Activated T-cell treated with anti-CD3 and anti-CD28 coated beads, Interleukin-2, amount 50 U/mL, for 24 hours (primary cell): Measurements from ENCODE around the gene SEC31A.
"Not testable (repeated sequence)": the region's sequence is repeated elsewhere in the genome, so short reads cannot be mapped to it uniquely, and the experiment has no call there.

Experiments used
- DNase-seq: peaks from one replicate; pipeline ENCODE4 v3.0.0-alpha.2; 2020
- H3K27ac Mint-ChIP-seq: 2 replicates; pipeline ENCODE4 v1.8.0; 2020; ENCODE audit warnings: mild to moderate bottlenecking, mixed read lengths
- H3K27me3 Mint-ChIP-seq: 2 replicates; pipeline ENCODE4 v1.8.0; 2020; ENCODE audit warnings: mixed read lengths
- H3K36me3 Mint-ChIP-seq: 2 replicates; pipeline ENCODE4 v1.8.0; 2020; ENCODE audit warnings: low read depth, mixed read lengths
- H3K4me1 Mint-ChIP-seq: 2 replicates; pipeline ENCODE4 v1.8.0; 2020; ENCODE audit warnings: low read depth, mixed read lengths
- H3K4me3 Mint-ChIP-seq: 2 replicates; pipeline ENCODE4 v1.8.0; 2020; ENCODE audit warnings: mild to moderate bottlenecking, moderate library complexity, mixed read lengths
- H3K9me3 Mint-ChIP-seq: 2 replicates; pipeline ENCODE4 v1.8.0; 2020; ENCODE audit warnings: mixed read lengths

The SEC31A gene

GRCh38 chr4:82866706-82867385, 24.1 kb downstream of the SEC31A start:
- H3K27ac Mint-ChIP-seq, result peak overlapping the region; percentile 71
- H3K27me3 Mint-ChIP-seq, result no peaks in the 10 kb centered on the region
- H3K4me1 Mint-ChIP-seq, result peaks cover 28% of the 10 kb centered on the region
- no peak overlapping the region for H3K4me3 Mint-ChIP-seq
- H3K9me3 Mint-ChIP-seq, result no peaks in the 10 kb centered on the region
- no peak for DNase-seq
- peaks cover 84% of the 10 kb centered on the region for H3K36me3 Mint-ChIP-seq

GRCh38 chr4:82866033-82866432, 24.9 kb downstream of the SEC31A start:
- Mint-ChIP-seq H3K27ac (peak overlapping the region; percentile 74), H3K36me3 (peaks cover 85% of the 10 kb centered on the region), H3K4me1 (peaks cover 28% of the 10 kb centered on the region)
- not testable (repeated sequence) for H3K4me3 Mint-ChIP-seq, DNase-seq, H3K9me3 Mint-ChIP-seq, H3K27me3 Mint-ChIP-seq

- Mint-ChIP-seq H3K9me3 (no peaks in the 10 kb centered on the region), H3K4me1 (peaks cover 28% of the 10 kb centered on the region), H3K36me3 (peaks cover 84% of the 10 kb centered on the region), H3K27ac (peak overlapping the region; percentile 70), H3K27me3 (no peaks in the 10 kb centered on the region), H3K4me3 (peak overlapping the region; percentile 2)
- DNase-seq, result no peak
Measured at GRCh38 chr4:82865592-82865991, 25.4 kb downstream of the SEC31A start.

GRCh38 chr4:82864336-82864979, 26.5 kb downstream of the SEC31A start:
- Mint-ChIP-seq H3K4me3 (peak overlapping the region; percentile 47), H3K27me3 (no peaks in the 10 kb centered on the region), H3K27ac (peak overlapping the region; percentile 91), H3K4me1 (peaks cover 28% of the 10 kb centered on the region), H3K36me3 (peaks cover 79% of the 10 kb centered on the region), H3K9me3 (no peaks in the 10 kb centered on the region)
- no peak for DNase-seq

GRCh38 chr4:82861529-82861928, 29.4 kb downstream of the SEC31A start:
- DNase-seq, result no peak
- H3K27me3 Mint-ChIP-seq, result no peaks in the 10 kb centered on the region
- peaks cover 22% of the 10 kb centered on the region for H3K4me1 Mint-ChIP-seq
- no peak overlapping the region for H3K4me3 Mint-ChIP-seq
- no peak overlapping the region for H3K27ac Mint-ChIP-seq
- peaks cover 71% of the 10 kb centered on the region for H3K36me3 Mint-ChIP-seq
- H3K9me3 Mint-ChIP-seq, result no peaks in the 10 kb centered on the region

- DNase-seq, H3K4me3 Mint-ChIP-seq, H3K9me3 Mint-ChIP-seq, H3K27me3 Mint-ChIP-seq, H3K27ac Mint-ChIP-seq: not testable (repeated sequence)
- Mint-ChIP-seq H3K36me3 (peaks cover 68% of the 10 kb centered on the region), H3K4me1 (peaks cover 14% of the 10 kb centered on the region)
Measured at GRCh38 chr4:82860487-82860886, 30.5 kb downstream of the SEC31A start.

GRCh38 chr4:82852751-82853285, 38.1 kb downstream of the SEC31A start:
- no peaks in the 10 kb centered on the region for H3K9me3 Mint-ChIP-seq
- H3K36me3 Mint-ChIP-seq, result peaks cover 83% of the 10 kb centered on the region
- peak overlapping the region; percentile 3 for H3K27ac Mint-ChIP-seq
- H3K4me1 Mint-ChIP-seq, result peaks cover 4% of the 10 kb centered on the region
- no peak overlapping the region for H3K4me3 Mint-ChIP-seq
- DNase-seq, result no peak
- H3K27me3 Mint-ChIP-seq, result no peaks in the 10 kb centered on the region

- peak overlapping the region; percentile 42 for H3K27ac Mint-ChIP-seq
- DNase-seq, result no peak
- H3K9me3 Mint-ChIP-seq, result no peaks in the 10 kb centered on the region
- no peak overlapping the region for H3K4me3 Mint-ChIP-seq
- peaks cover 4% of the 10 kb centered on the region for H3K4me1 Mint-ChIP-seq
- peaks cover 83% of the 10 kb centered on the region for H3K36me3 Mint-ChIP-seq
- no peaks in the 10 kb centered on the region for H3K27me3 Mint-ChIP-seq
Measured at GRCh38 chr4:82851885-82852750, 38.8 kb downstream of the SEC31A start.

GRCh38 chr4:82851318-82851717, 39.6 kb downstream of the SEC31A start:
- Mint-ChIP-seq H3K4me3 (no peak overlapping the region), H3K27ac (no peak overlapping the region), H3K4me1 (peaks cover 5% of the 10 kb centered on the region), H3K27me3 (no peaks in the 10 kb centered on the region), H3K36me3 (peaks cover 87% of the 10 kb centered on the region), H3K9me3 (no peaks in the 10 kb centered on the region)
- no peak for DNase-seq

- peaks cover 88% of the 10 kb centered on the region for H3K36me3 Mint-ChIP-seq
- no peak for DNase-seq
- peaks cover 6% of the 10 kb centered on the region for H3K4me1 Mint-ChIP-seq
Measured at GRCh38 chr4:82850684-82851083, 40.3 kb downstream of the SEC31A start.

GRCh38 chr4:82848706-82849105, 42.2 kb downstream of the SEC31A start:
- Mint-ChIP-seq H3K9me3 (no peaks in the 10 kb centered on the region), H3K36me3 (peaks cover 92% of the 10 kb centered on the region), H3K4me3 (no peak overlapping the region), H3K27ac (no peak overlapping the region), H3K27me3 (no peaks in the 10 kb centered on the region), H3K4me1 (peaks cover 6% of the 10 kb centered on the region)
- no peak for DNase-seq

More at GRCh38 chr4:82850684-82851083, 40.3 kb downstream of the SEC31A start:
- Mint-ChIP-seq H3K9me3 (no peaks in the 10 kb centered on the region), H3K27ac (no peak overlapping the region), H3K27me3 (no peaks in the 10 kb centered on the region), H3K4me3 (no peak overlapping the region)

GRCh38 chr4:82842593-82842992, 48.4 kb downstream of the SEC31A start:
- H3K9me3 Mint-ChIP-seq, result no peaks in the 10 kb centered on the region
- no peak overlapping the region for H3K4me3 Mint-ChIP-seq
- no peaks in the 10 kb centered on the region for H3K27me3 Mint-ChIP-seq
- no peak for DNase-seq
- peaks cover 1% of the 10 kb centered on the region for H3K4me1 Mint-ChIP-seq
- no peak overlapping the region for H3K27ac Mint-ChIP-seq
- H3K36me3 Mint-ChIP-seq, result peaks cover 76% of the 10 kb centered on the region

GRCh38 chr4:82839624-82840023, 51.3 kb downstream of the SEC31A start:
- Mint-ChIP-seq H3K4me1 (no peaks in the 10 kb centered on the region), H3K27me3 (no peaks in the 10 kb centered on the region), H3K36me3 (peaks cover 74% of the 10 kb centered on the region), H3K9me3 (no peaks in the 10 kb centered on the region), H3K4me3 (no peak overlapping the region), H3K27ac (no peak overlapping the region)
- DNase-seq, result no peak

GRCh38 chr4:82833696-82834313, 57.1 kb downstream of the SEC31A start:
- Mint-ChIP-seq H3K27me3 (no peaks in the 10 kb centered on the region), H3K4me3 (no peak overlapping the region), H3K9me3 (peaks cover 2% of the 10 kb centered on the region), H3K4me1 (no peaks in the 10 kb centered on the region), H3K27ac (no peak overlapping the region), H3K36me3 (peaks cover 86% of the 10 kb centered on the region)
- DNase-seq, result no peak
